Gastrocnemius medialis (tissue), 4 donors: ENCODE results near the gene PGAM2.

Source experiments
- CTCF ChIP-seq, 5 experiments: fragments of 450-650 bp in 3 of 5; fragments of 200-600 bp in 2 of 5; sonication (generic) in 2 of 5; IDR thresholded peaks in 4 of 5; conservative IDR thresholded peaks in 1 of 5; 1 replicate in 4 of 5; 2 replicates in 1 of 5; pipeline ENCODE4 v1.5.1; 2016 to 2019; ENCODE audit warnings: antibody characterized with exemption in 5 of 5, mild to moderate bottlenecking in 3 of 5, moderate library complexity in 3 of 5
- POLR2A ChIP-seq, 2 donors: fragments of 450-650 bp; IDR thresholded peaks; one replicate each; pipeline ENCODE4 v1.6.1; 2017; ENCODE audit warnings: antibody characterized with exemption in 2 of 2, mild to moderate bottlenecking in 2 of 2, moderate library complexity in 2 of 2

DNA sequence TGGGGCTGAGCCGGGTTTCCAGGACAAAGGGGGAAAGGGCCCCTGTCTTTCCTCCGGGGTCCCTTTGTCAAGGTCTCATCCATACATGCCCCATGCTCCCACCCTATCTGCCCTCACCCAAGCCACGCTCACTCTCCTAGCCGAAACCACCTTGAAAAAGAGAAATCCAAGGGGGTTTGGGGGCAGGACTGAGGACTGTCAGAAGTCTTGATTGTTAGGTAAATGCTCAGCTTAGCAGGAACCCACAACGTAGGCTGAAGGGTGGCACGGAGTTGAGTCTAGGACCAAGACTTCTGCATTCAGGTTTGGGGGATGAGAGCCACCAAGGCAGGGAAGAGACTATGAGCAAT, 719 bp upstream of the PGAM2 start:
- no peak for TF ChIP-seq CTCF (IDR thresholded peaks at IDR 0.05 in 4 of 5, conservative IDR thresholded peaks at IDR 0.05 in 1 of 5)
- no peak for TF ChIP-seq POLR2A (IDR thresholded peaks at IDR 0.05)
